ENCODE data around the gene AGPS. TPM values are rescaled to one million over a fixed set of nuclear protein-coding genes. Genes with fewer than 3 reads are reported as not detected.
"Not testable (repeated sequence)": the region's sequence is repeated elsewhere in the genome, so short reads cannot be mapped to it uniquely, and the experiment has no call there.

AGPS gene
- polyA plus RNA-seq, 1 of the 3 experiments (the other 2 are of a cell fraction): 10.9 TPM

DNA sequence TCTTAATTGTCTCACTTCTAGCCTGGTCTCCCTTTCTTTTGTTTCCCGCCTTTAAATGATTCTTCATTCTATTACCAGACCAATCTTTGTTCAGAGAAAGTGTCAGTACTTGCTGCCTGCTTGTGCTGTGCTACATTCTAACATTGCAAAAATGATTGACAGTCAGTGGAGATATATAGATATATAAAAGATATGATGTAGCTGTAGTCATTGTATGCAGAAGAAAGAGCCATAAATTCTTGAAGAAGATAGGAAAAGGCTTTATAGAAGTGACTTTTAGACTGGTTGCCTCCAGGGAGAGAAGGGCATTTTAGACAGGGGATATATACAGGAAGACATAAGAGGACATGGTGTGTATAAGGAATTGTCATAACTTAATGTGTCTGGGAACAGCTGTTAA is 13.6 kb downstream of the AGPS start:
- Histone ChIP-seq H3K4me1 (ENCODE audit: control insufficient read depth in 1 of 2, insufficient read depth in 2 of 2, low read depth in 1 of 2, low read length in 1 of 2) (peaks cover 7 to 17% of the 10 kb centered on the region in 2 experiments; a peak in 3 of 4 replicates), H3F3A (replicated peaks; ENCODE audit: insufficient read depth) (no peaks in the 10 kb centered on the region), H3K4me3 (ENCODE audit: low read depth in 2 of 2, low read length in 1 of 2) (no peak overlapping the region), H3K9ac (no peak overlapping the region), H3K4me2 (no peak overlapping the region), H3K79me2 (ENCODE audit: insufficient read depth) (peaks cover 97% of the 10 kb centered on the region), H4K20me1 (ENCODE audit: insufficient read depth) (0 out of 2 replicates have a peak, but pooled peaks cover 11% of the 10 kb centered on the region), H3K27ac (ENCODE audit: low read depth in 2 of 2, low read length in 1 of 2) (no peak overlapping the region), H3K27me3 (ENCODE audit: insufficient read depth) (no peaks in the 10 kb centered on the region), H3K9me3 (no peaks in the 10 kb centered on the region), H3K36me3 (replicated peaks in 1 of 2; ENCODE audit: control insufficient read depth in 1 of 2, insufficient read depth in 2 of 2, low read length in 1 of 2) (peaks cover 3 to 10% of the 10 kb centered on the region in 2 experiments), H3K9me2 (no peaks in the 10 kb centered on the region), H2AFZ (ENCODE audit: low read depth) (no peak overlapping the region)
- DNase-seq: no peak
- ChIA-PET POLR2A (interaction anchor here (1.4 kb wide), 1 partner anchor 14 kb away, joined by 5 read pairs; the partner anchor contains the start of gene AGPS), CTCF (interaction anchor here (1.2 to 3.4 kb wide), 4 partner anchors 9 to 84 kb away, joined by 4 to 24 read pairs (median 4); no protein-coding TSS in a partner anchor)
- WGBS (ENCODE audit: low lambda C conversion rate): 100% methylated on average over 1 of the region's 1 CpG
- TF ChIP-seq RAD21 (IDR thresholded peaks at IDR 0.05; ENCODE audit: low read length) (no peak), TEAD4 (IDR thresholded peaks at IDR 0.05; ENCODE audit: borderline replicate concordance, insufficient read depth) (no peak), FOXJ3 (CRISPR knock-in tag; IDR thresholded peaks at IDR 0.05) (no peak), EZH2phosphoT487 (IDR thresholded peaks at IDR 0.05; ENCODE audit: borderline replicate concordance, low read depth) (no peak), RCOR1 (IDR thresholded peaks at IDR 0.05; ENCODE audit: low read length) (no peak), NFIC (IDR thresholded peaks at IDR 0.05; ENCODE audit: borderline replicate concordance) (no peak), EP300 (IDR thresholded peaks at IDR 0.05; ENCODE audit: borderline replicate concordance in 1 of 2, low read depth in 1 of 2, low read length in 1 of 2) (no peak), JUND (IDR thresholded peaks at IDR 0.05) (no peak)
- TF ChIP-seq, protein P1, sequence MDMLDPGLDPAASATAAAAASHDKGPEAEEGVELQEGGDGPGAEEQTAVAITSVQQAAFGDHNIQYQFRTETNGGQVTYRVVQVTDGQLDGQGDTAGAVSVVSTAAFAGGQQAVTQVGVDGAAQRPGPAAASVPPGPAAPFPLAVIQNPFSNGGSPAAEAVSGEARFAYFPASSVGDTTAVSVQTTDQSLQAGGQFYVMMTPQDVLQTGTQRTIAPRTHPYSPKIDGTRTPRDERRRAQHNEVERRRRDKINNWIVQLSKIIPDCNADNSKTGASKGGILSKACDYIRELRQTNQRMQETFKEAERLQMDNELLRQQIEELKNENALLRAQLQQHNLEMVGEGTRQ (IDR thresholded peaks at IDR 0.05; ENCODE audit: borderline replicate concordance, low read depth, low read length): no peak
- TF ChIP-seq, protein P2, sequence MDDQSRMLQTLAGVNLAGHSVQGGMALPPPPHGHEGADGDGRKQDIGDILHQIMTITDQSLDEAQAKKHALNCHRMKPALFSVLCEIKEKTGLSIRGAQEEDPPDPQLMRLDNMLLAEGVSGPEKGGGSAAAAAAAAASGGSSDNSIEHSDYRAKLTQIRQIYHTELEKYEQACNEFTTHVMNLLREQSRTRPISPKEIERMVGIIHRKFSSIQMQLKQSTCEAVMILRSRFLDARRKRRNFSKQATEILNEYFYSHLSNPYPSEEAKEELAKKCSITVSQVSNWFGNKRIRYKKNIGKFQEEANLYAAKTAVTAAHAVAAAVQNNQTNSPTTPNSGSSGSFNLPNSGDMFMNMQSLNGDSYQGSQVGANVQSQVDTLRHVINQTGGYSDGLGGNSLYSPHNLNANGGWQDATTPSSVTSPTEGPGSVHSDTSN (IDR thresholded peaks at IDR 0.05): no peak

DNA sequence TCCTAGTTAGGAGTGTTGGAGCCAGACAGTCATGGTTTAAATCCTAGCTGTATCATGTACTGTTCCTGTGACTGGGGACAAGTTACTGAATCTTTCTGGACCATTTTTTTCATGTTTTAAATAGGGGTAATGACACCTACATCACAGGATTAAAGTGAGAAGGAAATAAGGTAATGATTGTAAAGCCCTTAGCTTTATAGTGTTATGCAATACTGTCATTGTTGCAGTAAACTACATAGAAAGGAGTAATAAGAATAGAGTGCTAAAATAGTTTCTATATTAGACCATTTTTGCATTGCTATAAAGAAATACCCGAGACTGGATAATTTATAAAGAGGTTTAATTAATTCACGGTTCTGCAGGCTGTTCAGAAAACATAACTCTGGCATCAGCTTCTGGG is 14.5 kb downstream of the AGPS start:
- ChIA-PET CTCF (interaction anchor here (1.2 to 3.4 kb wide), 4 partner anchors 8 to 242 kb away, joined by 4 to 24 read pairs (median 5); no protein-coding TSS in a partner anchor), POLR2A (interaction anchor here (1.4 kb wide), 1 partner anchor 14 kb away, joined by 3 read pairs; the partner anchor contains the start of gene AGPS)
- Histone ChIP-seq H3K4me1 (ENCODE audit: control insufficient read depth in 1 of 2, insufficient read depth in 2 of 2, low read depth in 1 of 2, low read length in 1 of 2) (peaks cover 7 to 17% of the 10 kb centered on the region in 2 experiments; a peak in 3 of 4 replicates), H3K36me3 (replicated peaks in 1 of 2; ENCODE audit: control insufficient read depth in 1 of 2, insufficient read depth in 2 of 2, low read length in 1 of 2) (peaks cover 3 to 10% of the 10 kb centered on the region in 2 experiments), H3K9ac (no peak overlapping the region), H3K4me3 (ENCODE audit: low read depth in 2 of 2, low read length in 1 of 2) (no peak overlapping the region), H3K9me3 (no peaks in the 10 kb centered on the region), H3K27ac (ENCODE audit: low read depth in 2 of 2, low read length in 1 of 2) (no peak overlapping the region), H3K4me2 (no peak overlapping the region), H3K79me2 (ENCODE audit: insufficient read depth) (peaks cover 97% of the 10 kb centered on the region), H4K20me1 (ENCODE audit: insufficient read depth) (0 out of 2 replicates have a peak, but pooled peaks cover 11% of the 10 kb centered on the region), H3F3A (replicated peaks; ENCODE audit: insufficient read depth) (no peaks in the 10 kb centered on the region), H2AFZ (ENCODE audit: low read depth) (no peak overlapping the region), H3K9me2 (no peaks in the 10 kb centered on the region), H3K27me3 (ENCODE audit: insufficient read depth) (no peaks in the 10 kb centered on the region)
- WGBS (ENCODE audit: low lambda C conversion rate): 95% methylated on average over 2 of the region's 2 CpGs
- TF ChIP-seq EP300 (IDR thresholded peaks at IDR 0.05; ENCODE audit: borderline replicate concordance in 1 of 2, low read depth in 1 of 2, low read length in 1 of 2) (no peak), TAF1 (IDR thresholded peaks at IDR 0.05; ENCODE audit: borderline replicate concordance, low read depth, low read length) (no peak), CHD2 (IDR thresholded peaks at IDR 0.05; ENCODE audit: low read length, partially characterized antibody) (no peak), ELF1 (IDR thresholded peaks at IDR 0.05) (no peak), RCOR1 (IDR thresholded peaks at IDR 0.05; ENCODE audit: low read length) (no peak), GABPA (IDR thresholded peaks at IDR 0.05; ENCODE audit: low read depth) (no peak), FOSL2 (IDR thresholded peaks at IDR 0.05; ENCODE audit: borderline replicate concordance, low read depth) (no peak)
- DNase-seq: no peak

DNA sequence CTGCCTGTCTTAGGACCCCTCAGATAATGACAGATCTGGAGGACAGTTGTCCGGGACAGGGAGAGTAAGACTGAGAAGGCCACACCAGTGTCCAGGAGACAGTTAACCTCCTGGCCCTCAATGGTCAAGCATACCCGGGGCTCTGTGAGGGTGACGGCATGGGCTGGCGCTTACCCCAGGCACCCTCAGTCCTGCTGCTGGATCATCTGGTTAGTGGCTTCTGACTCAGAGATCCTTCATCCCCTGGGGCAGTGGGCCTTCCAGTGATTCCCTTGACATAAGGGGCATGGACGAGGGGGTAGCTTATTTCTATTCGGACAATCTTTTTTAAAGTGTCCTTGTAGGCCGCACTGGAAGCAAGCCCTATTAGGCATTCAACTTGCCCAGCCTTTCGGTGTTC is 18.1 kb downstream of the AGPS start:
- not testable (repeated sequence) for H4K20me1 ChIP-seq (ENCODE audit: insufficient read depth)

More for the DNA sequence above, 18.1 kb downstream of the AGPS start:
- POLR2A ChIA-PET; H3K27me3 ChIP-seq (ENCODE audit: insufficient read depth); H2AFZ ChIP-seq (ENCODE audit: low read depth); DNase-seq; H3K27ac ChIP-seq (ENCODE audit: low read depth in 2 of 2, low read length in 1 of 2); H3K9ac ChIP-seq; H3K4me2 ChIP-seq; CTCF ChIA-PET; H3K4me1 ChIP-seq (ENCODE audit: control insufficient read depth in 1 of 2, insufficient read depth in 2 of 2, low read depth in 1 of 2, low read length in 1 of 2); H3K9me3 ChIP-seq; H3K9me2 ChIP-seq; H3K36me3 ChIP-seq (replicated peaks in 1 of 2; ENCODE audit: control insufficient read depth in 1 of 2, insufficient read depth in 2 of 2, low read length in 1 of 2); H3K4me3 ChIP-seq (ENCODE audit: low read depth in 2 of 2, low read length in 1 of 2): not testable (repeated sequence)
- WGBS (ENCODE audit: low lambda C conversion rate): 99% methylated on average over 5 of the region's 8 CpGs
- H3K79me2 ChIP-seq (ENCODE audit: insufficient read depth): peaks cover 94% of the 10 kb centered on the region
- peaks cover 11% of the 10 kb centered on the region for H3F3A ChIP-seq (replicated peaks; ENCODE audit: insufficient read depth)

All from SK-N-SH (cell line).